Mesenteric fat pad (tissue), 1 donor: ENCODE results near the gene TMEM88. TPM values are rescaled to one million over a fixed set of nuclear protein-coding genes. Genes with fewer than 3 reads are reported as not detected.

Experiments
- DNase-seq: peaks from one replicate; pipeline ENCODE4 v3.0.0-alpha.2; 2020; ENCODE audit warnings: low spot score
- total RNA-seq: library from RNA; stranded (reverse); fragmentation: NEBNext Ultra II Directional; extraction: Animal tissue kit (Norgen Biotek cat#: 25700); gene quantifications from one replicate; pipeline ENCODE4 v1.2.1, GENCODE V29; 2021
- donor health status: DM: yes; HTN: yes; CAD: no.

The TMEM88 gene
- total RNA-seq, 1 donor from 2014 or later, result 34.2 TPM

- peak; percentile 96 for DNase-seq
Measured at GRCh38 chr17:7843536-7844291, 11.2 kb upstream of the TMEM88 start.

- DNase-seq, result peak; percentile 97
Measured at GRCh38 chr17:7844292-7845154, 10.3 kb upstream of the TMEM88 start.

DNA sequence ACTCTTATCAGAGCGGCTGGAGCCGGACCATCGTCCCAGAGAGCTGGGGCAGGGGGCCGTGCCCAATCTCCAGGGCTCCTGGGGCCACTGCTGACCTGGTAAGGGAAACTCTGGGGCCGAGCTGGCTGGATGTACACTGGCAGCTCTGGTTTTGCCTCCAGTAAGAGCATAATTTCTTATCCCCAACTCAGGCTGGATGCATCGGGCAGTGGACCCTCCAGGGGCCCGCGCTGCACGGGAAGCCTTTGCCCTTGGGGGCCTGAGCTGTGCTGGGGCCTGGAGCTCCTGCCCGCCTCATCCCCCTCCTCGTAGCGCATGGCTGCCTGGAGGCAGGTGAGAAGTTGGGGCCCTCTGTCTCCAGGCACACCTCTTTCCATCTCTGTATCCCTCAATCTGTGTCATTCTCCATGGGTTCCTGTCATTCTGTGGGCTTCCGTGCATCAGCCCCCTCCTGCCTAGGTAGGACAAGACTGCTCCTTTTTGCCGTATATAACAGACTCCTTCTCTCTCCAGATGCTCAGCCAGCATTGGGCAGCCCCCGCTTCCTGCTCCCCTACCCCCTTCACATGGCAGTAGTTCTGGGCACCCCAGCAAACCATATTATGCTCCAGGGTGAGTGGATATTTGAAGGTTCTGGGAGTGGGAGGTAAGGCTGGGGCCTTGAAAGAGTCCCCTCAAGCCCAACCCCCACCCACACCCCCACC, 9.4 kb upstream of the TMEM88 start:
- DNase-seq, result no peak

DNA sequence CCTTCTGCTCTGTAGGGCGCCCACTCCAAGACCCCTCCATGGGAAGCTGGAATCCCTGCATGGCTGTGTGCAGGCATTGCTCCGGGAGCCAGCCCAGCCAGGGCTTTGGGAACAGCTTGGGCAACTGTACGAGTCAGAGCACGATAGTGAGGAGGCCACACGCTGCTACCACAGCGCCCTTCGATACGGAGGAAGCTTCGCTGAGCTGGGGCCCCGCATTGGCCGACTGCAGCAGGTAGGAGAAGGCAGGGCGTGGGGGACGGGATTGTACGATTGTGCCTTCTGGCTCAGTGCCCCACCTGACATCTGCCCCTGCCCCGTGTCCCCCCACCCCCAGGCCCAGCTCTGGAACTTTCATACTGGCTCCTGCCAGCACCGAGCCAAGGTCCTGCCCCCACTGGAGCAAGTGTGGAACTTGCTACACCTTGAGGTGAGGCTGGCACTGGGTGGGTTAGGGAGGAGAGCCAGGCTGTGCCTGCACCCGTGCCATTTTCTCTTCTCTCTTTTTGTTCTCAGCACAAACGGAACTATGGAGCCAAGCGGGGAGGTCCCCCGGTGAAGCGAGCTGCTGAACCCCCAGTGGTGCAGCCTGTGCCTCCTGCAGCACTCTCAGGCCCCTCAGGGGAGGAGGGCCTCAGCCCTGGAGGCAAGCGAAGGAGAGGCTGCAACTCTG, 8.7 kb upstream of the TMEM88 start:
- DNase-seq, result no peak

DNA sequence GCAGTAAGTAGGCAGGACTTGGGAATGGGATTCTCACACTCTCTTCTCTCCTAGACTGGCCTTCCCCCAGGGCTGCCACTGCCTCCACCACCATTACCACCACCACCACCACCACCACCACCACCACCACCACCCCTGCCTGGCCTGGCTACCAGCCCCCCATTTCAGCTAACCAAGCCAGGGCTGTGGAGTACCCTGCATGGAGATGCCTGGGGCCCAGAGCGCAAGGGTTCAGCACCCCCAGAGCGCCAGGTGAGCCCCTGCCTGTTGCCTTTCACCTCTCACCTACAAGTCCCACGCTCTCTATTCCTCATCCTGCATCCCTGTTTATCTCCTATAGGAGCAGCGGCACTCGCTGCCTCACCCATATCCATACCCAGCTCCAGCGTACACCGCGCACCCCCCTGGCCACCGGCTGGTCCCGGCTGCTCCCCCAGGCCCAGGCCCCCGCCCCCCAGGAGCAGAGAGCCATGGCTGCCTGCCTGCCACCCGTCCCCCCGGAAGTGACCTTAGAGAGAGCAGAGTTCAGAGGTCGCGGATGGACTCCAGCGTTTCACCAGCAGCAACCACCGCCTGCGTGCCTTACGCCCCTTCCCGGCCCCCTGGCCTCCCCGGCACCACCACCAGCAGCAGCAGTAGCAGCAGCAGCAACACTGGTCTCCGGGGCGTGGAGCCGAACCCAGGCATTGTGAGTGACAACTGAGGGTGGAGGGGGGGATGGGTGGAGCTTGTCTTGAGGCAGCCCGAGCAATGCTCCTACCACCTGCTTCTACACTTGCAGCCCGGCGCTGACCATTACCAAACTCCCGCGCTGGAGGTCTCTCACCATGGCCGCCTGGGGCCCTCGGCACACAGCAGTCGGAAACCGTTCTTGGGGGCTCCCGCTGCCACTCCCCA, 7.9 kb upstream of the TMEM88 start:
- DNase-seq, result no peak

DNA sequence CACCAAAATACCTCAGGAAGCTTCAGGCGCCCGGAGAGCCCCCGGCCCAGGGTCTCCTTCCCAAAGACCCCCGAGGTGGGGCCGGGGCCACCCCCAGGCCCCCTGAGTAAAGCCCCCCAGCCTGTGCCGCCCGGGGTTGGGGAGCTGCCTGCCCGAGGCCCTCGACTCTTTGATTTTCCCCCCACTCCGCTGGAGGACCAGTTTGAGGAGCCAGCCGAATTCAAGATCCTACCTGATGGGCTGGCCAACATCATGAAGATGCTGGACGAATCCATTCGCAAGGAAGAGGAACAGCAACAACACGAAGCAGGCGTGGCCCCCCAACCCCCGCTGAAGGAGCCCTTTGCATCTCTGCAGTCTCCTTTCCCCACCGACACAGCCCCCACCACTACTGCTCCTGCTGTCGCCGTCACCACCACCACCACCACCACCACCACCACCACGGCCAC, 6.7 kb upstream of the TMEM88 start:
- no peak for DNase-seq

DNA sequence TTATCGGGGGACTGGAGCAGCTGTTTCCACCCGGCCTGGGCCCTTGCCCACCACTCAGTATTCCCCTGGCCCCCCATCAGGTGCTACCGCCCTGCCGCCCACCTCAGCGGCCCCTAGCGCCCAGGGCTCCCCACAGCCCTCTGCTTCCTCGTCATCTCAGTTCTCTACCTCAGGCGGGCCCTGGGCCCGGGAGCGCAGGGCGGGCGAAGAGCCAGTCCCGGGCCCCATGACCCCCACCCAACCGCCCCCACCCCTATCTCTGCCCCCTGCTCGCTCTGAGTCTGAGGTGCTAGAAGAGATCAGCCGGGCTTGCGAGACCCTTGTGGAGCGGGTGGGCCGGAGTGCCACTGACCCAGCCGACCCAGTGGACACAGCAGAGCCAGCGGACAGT, 6.1 kb upstream of the TMEM88 start:
- DNase-seq, result no peak

DNA sequence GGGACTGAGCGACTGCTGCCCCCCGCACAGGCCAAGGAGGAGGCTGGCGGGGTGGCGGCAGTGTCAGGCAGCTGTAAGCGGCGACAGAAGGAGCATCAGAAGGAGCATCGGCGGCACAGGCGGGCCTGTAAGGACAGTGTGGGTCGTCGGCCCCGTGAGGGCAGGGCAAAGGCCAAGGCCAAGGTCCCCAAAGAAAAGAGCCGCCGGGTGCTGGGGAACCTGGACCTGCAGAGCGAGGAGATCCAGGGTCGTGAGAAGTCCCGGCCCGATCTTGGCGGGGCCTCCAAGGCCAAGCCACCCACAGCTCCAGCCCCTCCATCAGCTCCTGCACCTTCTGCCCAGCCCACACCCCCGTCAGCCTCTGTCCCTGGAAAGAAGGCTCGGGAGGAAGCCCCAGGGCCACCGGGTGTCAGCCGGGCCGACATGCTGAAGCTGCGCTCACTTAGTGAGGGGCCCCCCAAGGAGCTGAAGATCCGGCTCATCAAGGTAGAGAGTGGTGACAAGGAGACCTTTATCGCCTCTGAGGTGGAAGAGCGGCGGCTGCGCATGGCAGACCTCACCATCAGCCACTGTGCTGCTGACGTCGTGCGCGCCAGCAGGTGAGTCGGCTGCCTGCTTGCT, 5.6 kb upstream of the TMEM88 start:
- DNase-seq, result no peak

- no peak for DNase-seq
Measured at GRCh38 chr17:7849751-7850504, 4.9 kb upstream of the TMEM88 start.

- DNase-seq, result no peak
Measured at GRCh38 chr17:7850701-7851437, 4.0 kb upstream of the TMEM88 start.

GRCh38 chr17:7851438-7852261, 3.2 kb upstream of the TMEM88 start:
- peak; percentile 97 for DNase-seq

GRCh38 chr17:7852262-7852670, 2.6 kb upstream of the TMEM88 start:
- no peak for DNase-seq

- DNase-seq, result no peak
Measured at GRCh38 chr17:7852919-7853690, 1.8 kb upstream of the TMEM88 start.

DNA sequence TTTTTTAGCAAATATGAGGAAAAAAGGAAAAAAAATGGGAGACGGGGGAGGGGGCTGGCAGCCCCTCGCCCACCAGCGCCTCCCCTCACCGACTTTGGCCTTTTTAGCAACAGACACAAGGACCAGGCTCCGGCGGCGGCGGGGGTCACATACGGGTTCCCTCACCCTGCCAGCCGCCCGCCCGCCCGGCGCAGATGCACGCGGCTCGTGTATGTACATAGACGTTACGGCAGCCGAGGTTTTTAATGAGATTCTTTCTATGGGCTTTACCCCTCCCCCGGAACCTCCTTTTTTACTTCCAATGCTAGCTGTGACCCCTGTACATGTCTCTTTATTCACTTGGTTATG, 1.2 kb upstream of the TMEM88 start:
- no peak for DNase-seq

DNA sequence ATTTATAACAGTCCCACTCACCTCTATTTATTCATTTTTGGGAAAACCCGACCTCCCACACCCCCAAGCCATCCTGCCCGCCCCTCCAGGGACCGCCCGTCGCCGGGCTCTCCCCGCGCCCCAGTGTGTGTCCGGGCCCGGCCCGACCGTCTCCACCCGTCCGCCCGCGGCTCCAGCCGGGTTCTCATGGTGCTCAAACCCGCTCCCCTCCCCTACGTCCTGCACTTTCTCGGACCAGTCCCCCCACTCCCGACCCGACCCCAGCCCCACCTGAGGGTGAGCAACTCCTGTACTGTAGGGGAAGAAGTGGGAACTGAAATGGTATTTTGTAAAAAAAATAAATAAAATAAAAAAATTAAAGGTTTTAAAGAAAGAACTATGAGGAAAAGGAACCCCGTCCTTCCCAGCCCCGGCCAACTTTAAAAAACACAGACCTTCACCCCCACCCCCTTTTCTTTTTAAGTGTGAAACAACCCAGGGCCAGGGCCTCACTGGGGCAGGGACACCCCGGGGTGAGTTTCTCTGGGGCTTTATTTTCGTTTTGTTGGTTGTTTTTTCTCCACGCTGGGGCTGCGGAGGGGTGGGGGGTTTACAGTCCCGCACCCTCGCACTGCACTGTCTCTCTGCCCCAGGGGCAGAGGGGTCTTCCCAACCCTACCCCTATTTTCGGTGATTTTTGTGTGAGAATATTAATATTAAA, 638 bp upstream of the TMEM88 start:
- no peak for DNase-seq

DNA sequence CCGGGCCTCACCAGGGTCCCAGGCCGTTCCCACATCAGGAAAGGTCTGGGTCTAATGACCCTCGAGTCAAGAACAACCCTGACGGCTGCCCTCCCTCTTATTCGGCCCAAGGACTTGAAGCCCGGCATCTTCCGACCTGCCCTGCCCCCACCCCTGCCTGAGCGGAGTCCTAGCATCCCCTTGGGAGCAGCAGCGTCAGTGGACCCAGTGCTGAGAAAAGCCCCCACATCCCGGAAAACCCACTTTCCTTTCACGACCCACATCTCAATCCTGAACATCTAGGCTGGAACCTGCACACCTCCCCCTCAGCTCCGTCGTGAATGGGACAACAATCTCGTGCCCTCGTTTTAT, 769 bp downstream of the TMEM88 start:
- peak; percentile 89 for DNase-seq
